IPS DF 4.7 (cell line): Measurements from ENCODE around the gene DAZ2.
"Not testable (repeated sequence)": the region's sequence is repeated elsewhere in the genome, so short reads cannot be mapped to it uniquely, and the experiment has no call there.

Source experiments
- DNase-seq: peaks from one replicate; pipeline ENCODE4 v3.0.0-alpha.2; 2013; ENCODE audit warnings: low spot score; ENCODE audit errors: extremely low read depth

Gene DAZ2, protein sequence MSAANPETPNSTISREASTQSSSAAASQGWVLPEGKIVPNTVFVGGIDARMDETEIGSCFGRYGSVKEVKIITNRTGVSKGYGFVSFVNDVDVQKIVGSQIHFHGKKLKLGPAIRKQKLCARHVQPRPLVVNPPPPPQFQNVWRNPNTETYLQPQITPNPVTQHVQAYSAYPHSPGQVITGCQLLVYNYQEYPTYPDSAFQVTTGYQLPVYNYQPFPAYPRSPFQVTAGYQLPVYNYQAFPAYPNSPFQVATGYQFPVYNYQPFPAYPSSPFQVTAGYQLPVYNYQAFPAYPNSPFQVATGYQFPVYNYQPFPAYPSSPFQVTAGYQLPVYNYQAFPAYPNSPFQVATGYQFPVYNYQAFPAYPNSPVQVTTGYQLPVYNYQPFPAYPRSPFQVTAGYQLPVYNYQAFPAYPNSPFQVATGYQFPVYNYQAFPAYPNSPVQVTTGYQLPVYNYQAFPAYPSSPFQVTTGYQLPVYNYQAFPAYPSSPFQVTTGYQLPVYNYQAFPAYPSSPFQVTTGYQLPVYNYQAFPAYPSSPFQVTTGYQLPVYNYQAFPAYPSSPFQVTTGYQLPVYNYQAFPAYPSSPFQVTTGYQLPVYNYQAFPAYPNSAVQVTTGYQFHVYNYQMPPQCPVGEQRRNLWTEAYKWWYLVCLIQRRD

DNA sequence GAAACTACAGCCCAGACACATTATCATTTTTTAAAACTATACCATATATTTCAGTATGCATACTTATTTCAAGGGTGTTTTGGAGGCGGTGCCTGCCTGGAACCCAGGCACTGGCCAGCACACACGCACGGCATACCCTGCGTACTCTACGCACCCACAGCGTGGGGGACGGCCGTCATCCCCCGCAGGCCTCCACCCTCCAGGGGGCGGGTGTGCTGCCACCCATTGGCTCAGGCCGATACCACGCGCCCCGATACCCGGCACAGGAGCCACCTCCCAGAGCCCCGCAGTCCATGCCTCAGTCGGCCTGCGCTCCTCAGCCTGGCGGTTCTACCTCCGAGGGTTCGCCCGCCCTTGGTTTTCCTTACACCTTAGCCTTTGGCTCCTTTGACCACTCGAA, at the start of gene DAZ2:
Gene DAZ2, plus strand, starts transcription at position 301 of the 400 bp plus-strand sequence. CDS start 208 bp downstream, outside the sequence.
- DNase-seq, result not testable (repeated sequence)

DNA sequence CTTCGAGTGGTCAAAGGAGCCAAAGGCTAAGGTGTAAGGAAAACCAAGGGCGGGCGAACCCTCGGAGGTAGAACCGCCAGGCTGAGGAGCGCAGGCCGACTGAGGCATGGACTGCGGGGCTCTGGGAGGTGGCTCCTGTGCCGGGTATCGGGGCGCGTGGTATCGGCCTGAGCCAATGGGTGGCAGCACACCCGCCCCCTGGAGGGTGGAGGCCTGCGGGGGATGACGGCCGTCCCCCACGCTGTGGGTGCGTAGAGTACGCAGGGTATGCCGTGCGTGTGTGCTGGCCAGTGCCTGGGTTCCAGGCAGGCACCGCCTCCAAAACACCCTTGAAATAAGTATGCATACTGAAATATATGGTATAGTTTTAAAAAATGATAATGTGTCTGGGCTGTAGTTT, 20.4 kb upstream of the DAZ2 start, which contains the start of gene DAZ1:
Gene DAZ1, minus strand, starts transcription at position 101 of the 400 bp plus-strand sequence. CDS start 208 bp downstream, outside the sequence.
- DNase-seq, result not testable (repeated sequence)

DNA sequence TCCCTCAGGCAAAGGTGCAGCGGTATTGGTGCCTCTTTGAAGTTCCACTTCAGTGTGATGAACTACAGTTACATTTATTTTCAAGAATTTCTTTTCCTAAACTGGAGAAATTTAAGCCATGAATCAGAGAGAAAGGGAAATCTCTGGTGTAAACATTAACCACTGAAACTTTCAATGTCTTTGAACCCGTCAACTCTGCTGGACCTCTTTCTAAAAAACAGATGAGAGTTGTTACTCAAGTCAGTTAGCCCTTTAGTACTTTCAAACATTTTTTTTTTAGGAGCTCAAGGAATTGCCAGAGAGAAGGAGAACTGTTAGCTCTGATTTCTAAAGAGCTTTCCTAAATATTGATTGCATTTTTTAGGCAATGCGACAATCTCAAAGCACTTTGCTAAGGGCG, 11.9 kb upstream of the DAZ2 start:
- not testable (repeated sequence) for DNase-seq

DNA sequence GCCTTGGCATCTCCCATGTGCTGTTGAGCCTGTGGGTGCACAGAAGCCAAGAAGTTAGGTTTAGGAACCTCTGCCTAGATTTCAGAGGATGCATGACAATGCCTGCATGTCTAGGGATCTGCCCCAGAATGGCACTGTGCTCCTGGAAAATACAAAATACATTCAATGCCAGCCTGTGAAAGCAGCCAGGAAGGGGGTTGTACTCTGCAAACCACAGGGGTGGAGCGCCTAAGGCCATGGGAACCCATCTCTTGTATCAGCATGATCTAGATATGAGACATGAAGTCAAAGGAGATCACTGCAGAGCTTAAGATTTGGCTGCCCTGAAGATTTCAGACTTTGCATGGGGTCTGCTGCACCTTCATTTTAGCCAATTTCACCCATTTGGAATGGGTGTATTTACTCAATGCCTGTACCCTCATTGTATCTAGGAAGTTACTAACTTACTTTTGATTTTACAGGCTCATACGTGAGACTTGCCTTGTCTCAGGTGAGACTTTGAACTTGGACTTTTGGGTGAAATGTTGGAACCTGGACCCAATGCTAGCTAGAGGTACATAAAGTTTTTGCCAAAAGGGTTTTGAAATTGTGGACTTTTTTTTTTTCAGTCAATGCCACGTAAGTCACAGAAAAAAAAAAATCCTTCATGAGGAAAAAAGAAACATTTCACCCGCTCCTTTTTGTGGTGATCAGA, 9.4 kb upstream of the DAZ2 start:
- DNase-seq, result not testable (repeated sequence)

DNA sequence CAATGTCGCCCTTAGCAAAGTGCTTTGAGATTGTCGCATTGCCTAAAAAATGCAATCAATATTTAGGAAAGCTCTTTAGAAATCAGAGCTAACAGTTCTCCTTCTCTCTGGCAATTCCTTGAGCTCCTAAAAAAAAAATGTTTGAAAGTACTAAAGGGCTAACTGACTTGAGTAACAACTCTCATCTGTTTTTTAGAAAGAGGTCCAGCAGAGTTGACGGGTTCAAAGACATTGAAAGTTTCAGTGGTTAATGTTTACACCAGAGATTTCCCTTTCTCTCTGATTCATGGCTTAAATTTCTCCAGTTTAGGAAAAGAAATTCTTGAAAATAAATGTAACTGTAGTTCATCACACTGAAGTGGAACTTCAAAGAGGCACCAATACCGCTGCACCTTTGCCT, 8.7 kb upstream of the DAZ2 start:
- DNase-seq, result not testable (repeated sequence)
